H1 (cell line): ENCODE data around the gene CPSF4L. TPM values are rescaled to one million over a fixed set of nuclear protein-coding genes. Genes with fewer than 3 reads are reported as not detected.

ENCODE experiments used
- SIN3A ChIP-seq, 2 experiments: IDR thresholded peaks in 1 of 2; conservative IDR thresholded peaks in 1 of 2; 2 replicates each; pipeline ENCODE4 v1.6.1; 2011 to 2012; ENCODE audit warnings: low read length in 2 of 2, improper control_type of control experiment in 1 of 2, low read depth in 1 of 2, mild to moderate bottlenecking in 1 of 2
- polyA plus RNA-seq, 7 experiments: library from polyadenylated mRNA; depleted of rRNA in 3 of 7; stranded (reverse) in 5 of 7; unstranded in 2 of 7; fragments of >200 nt in 5 of 7; fragments of 200-250 nt in 2 of 7; gene quantifications; 1 replicate in 5 of 7; 2 replicates in 1 of 7; 4 replicates in 1 of 7; pipeline versions ENCODE4 v1.2.1 to v1.2.3, GENCODE V29; 2011 to 2013; ENCODE audit warnings: missing spikeins in 2 of 7, mixed read lengths in 2 of 7
- total RNA-seq: library from RNA; stranded (reverse); fragmentation: NEBNext Ultra II Directional; extraction: Animal tissue kit (Norgen Biotek cat#: 25700); gene quantifications from 2 replicates; pipeline ENCODE4 v1.2.1, GENCODE V29; 2021

CPSF4L gene
- total and polyA plus RNA-seq, 2 of the 8 experiments (the other 6 are each of a cell fraction or from before 2014, with no cell fraction given), result not detected

DNA sequence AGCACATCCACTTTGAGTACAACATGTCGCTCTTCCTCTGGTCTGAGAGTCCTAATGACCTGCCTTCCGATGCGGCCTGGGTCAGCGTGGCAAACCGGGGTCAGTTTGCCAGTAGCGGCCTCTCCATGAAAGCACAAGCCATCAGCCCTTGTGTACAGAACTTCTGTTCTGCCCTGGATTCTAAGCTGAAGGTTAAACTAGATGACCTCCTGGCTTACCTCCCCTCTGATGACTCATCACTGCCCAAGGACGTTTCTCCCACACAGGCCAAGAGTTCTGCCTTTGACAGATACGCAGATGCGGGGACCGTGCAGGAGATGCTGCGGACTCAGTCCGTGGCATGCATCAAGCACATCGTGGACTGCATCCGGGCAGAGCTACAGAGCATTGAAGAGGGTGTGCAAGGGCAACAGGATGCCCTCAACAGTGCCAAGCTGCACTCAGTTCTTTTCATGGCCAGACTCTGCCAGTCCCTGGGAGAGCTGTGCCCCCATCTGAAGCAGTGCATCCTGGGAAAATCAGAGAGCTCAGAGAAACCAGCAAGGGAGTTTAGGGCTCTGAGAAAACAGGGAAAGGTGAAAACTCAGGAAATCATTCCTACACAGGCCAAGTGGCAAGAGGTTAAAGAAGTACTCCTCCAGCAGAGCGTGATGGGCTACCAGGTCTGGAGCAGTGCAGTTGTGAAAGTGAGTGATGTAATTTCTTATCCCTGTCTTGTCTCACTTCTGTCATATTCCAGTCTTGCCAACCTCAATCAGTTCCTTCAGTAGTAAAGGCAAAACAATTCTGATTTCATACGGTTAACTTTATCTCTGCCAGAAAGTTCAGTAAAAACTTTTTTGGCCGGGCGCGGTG lies 60.2 kb downstream of the CPSF4L start (continued):
- no peak for TF ChIP-seq SIN3A (conservative IDR thresholded peaks at IDR 0.05 in 1 of 2, IDR thresholded peaks at IDR 0.05 in 1 of 2; ENCODE audit: low read depth in 1 of 2, low read length in 2 of 2)
